Measurements from ENCODE around the gene SORCS1.

GRCh38 chr10:106830006-106830405 lies 334.5 kb downstream of the SORCS1 start:
- TF ChIP-seq, protein P1, sequence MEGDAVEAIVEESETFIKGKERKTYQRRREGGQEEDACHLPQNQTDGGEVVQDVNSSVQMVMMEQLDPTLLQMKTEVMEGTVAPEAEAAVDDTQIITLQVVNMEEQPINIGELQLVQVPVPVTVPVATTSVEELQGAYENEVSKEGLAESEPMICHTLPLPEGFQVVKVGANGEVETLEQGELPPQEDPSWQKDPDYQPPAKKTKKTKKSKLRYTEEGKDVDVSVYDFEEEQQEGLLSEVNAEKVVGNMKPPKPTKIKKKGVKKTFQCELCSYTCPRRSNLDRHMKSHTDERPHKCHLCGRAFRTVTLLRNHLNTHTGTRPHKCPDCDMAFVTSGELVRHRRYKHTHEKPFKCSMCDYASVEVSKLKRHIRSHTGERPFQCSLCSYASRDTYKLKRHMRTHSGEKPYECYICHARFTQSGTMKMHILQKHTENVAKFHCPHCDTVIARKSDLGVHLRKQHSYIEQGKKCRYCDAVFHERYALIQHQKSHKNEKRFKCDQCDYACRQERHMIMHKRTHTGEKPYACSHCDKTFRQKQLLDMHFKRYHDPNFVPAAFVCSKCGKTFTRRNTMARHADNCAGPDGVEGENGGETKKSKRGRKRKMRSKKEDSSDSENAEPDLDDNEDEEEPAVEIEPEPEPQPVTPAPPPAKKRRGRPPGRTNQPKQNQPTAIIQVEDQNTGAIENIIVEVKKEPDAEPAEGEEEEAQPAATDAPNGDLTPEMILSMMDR (IDR thresholded peaks at IDR 0.05; ENCODE audit: low read depth, low read length) = no peak
- no peak for TF ChIP-seq POLR2A (IDR thresholded peaks at IDR 0.05; ENCODE audit: extremely low read depth, insufficient read length)

Measured in NB4 (cell line).